HepG2 (cell line): ENCODE results near the gene BLCAP. TPM values are rescaled to one million over a fixed set of nuclear protein-coding genes. Genes with fewer than 3 reads are reported as not detected.

Experiments
- ATRX ChIP-seq: sonication (generic); formaldehyde crosslinking; IDR thresholded peaks from 2 replicates; pipeline ENCODE4 v1.4.0; 2020; ENCODE audit warnings: missing genetic modification reagents, borderline replicate concordance
- BRD4 ChIP-seq: sonication (generic); formaldehyde crosslinking; IDR thresholded peaks from 2 replicates; pipeline ENCODE4 v1.4.0; 2020; ENCODE audit warnings: missing genetic modification reagents
- CAMTA2 ChIP-seq: sonication (generic); formaldehyde crosslinking; IDR thresholded peaks from 2 replicates; pipeline ENCODE4 v1.4.0; 2020; ENCODE audit warnings: mild to moderate bottlenecking, missing genetic modification reagents, borderline replicate concordance
- SNRNP70 ChIP-seq: fragments of 200-400 bp; formaldehyde crosslinking; IDR thresholded peaks from 2 replicates; pipeline ENCODE4 v1.6.1; 2017; ENCODE audit warnings: mild to moderate bottlenecking, low read depth, low read length, moderate library complexity
- TOPORS ChIP-seq: sonication (generic); formaldehyde crosslinking; IDR thresholded peaks from 2 replicates; pipeline ENCODE4 v1.8.0; 2023; ENCODE audit warnings: mild to moderate bottlenecking, missing genetic modification reagents
- ZNF367 ChIP-seq: sonication (generic); formaldehyde crosslinking; IDR thresholded peaks from 2 replicates; pipeline ENCODE4 v1.4.0; 2020; ENCODE audit warnings: missing genetic modification reagents, borderline replicate concordance
- ZNF589 ChIP-seq: sonication (generic); formaldehyde crosslinking; conservative IDR thresholded peaks from 2 replicates; pipeline ENCODE4 v1.8.0; 2022; ENCODE audit warnings: mild to moderate bottlenecking, moderate library complexity, missing genetic modification reagents
- ZNF619 ChIP-seq: sonication (generic); formaldehyde crosslinking; IDR thresholded peaks from 2 replicates; pipeline ENCODE4 v1.4.0; 2020; ENCODE audit warnings: mild to moderate bottlenecking, missing genetic modification reagents
- ZNF781 ChIP-seq: sonication (generic); formaldehyde crosslinking; IDR thresholded peaks from 2 replicates; pipeline ENCODE4 v1.5.1; 2020; ENCODE audit warnings: borderline replicate concordance, mild to moderate bottlenecking, missing genetic modification reagents; ENCODE audit errors: not compliant biosample characterization
- ZNF792 ChIP-seq: IDR thresholded peaks from 2 replicates; pipeline ENCODE4 v1.6.1; 2016
- polyA plus RNA-seq, 8 experiments: library from polyadenylated mRNA; depleted of rRNA in 3 of 8; stranded (reverse) in 7 of 8; unstranded in 1 of 8; fragments of >200 nt; fragmentation: Illumina TruSeq in 4 of 8; extraction: Trizol in 4 of 8; gene quantifications; 2 replicates each; pipeline versions ENCODE4 v1.2.1 to v1.2.3, GENCODE V29; 2011 to 2016; ENCODE audit warnings: low read depth in 4 of 8, missing spikeins in 1 of 8, mixed read lengths in 1 of 8; ENCODE audit not compliant: insufficient read depth in 1 of 8
- total RNA-seq, 5 experiments: library from RNA; depleted of rRNA; stranded (reverse); fragments of >200 nt; fragmentation: Illumina TruSeq; extraction: Trizol; gene quantifications; 2 replicates each; pipeline ENCODE4 v1.2.3, GENCODE V29; 2016; ENCODE audit warnings: low read depth in 1 of 5
- TF ChIP-seq, protein P1 (sequence below): sonication (generic); formaldehyde crosslinking; IDR thresholded peaks from 2 replicates; pipeline ENCODE4 v1.8.0; 2022; ENCODE audit warnings: low read depth, missing genetic modification reagents
- TF ChIP-seq, protein P2 (sequence below): IDR thresholded peaks from 2 replicates; pipeline ENCODE4 v1.6.1; 2016; ENCODE audit warnings: mild to moderate bottlenecking, missing biosample characterization, missing genetic modification reagents
- TF ChIP-seq, protein P3 (sequence below): sonication (generic); formaldehyde crosslinking; IDR thresholded peaks from 2 replicates; pipeline ENCODE4 v1.4.0; 2020; ENCODE audit warnings: mild to moderate bottlenecking, missing genetic modification reagents
- TF ChIP-seq, protein P4 (sequence below): sonication (generic); formaldehyde crosslinking; IDR thresholded peaks from 2 replicates; pipeline ENCODE4 v1.5.0; 2020; ENCODE audit warnings: missing genetic modification reagents, mild to moderate bottlenecking, borderline replicate concordance
- TF ChIP-seq, protein P5 (sequence below): conservative IDR thresholded peaks from 2 replicates; pipeline ENCODE4 v1.6.1; 2018; ENCODE audit warnings: missing genetic modification reagents
- TF ChIP-seq, protein P6 (sequence below): sonication (generic); formaldehyde crosslinking; IDR thresholded peaks from 2 replicates; pipeline ENCODE4 v1.4.0; 2020; ENCODE audit warnings: low read depth, mild to moderate bottlenecking, missing genetic modification reagents
- TF ChIP-seq, protein P7 (sequence below): sonication (generic); formaldehyde crosslinking; IDR thresholded peaks from 2 replicates; pipeline ENCODE4 v1.5.0; 2020; ENCODE audit warnings: mild to moderate bottlenecking, missing genetic modification reagents
- TF ChIP-seq, protein P8 (sequence below): sonication (generic); formaldehyde crosslinking; IDR thresholded peaks from 2 replicates; pipeline ENCODE4 v1.5.1; 2020; ENCODE audit warnings: missing genetic modification reagents, mild to moderate bottlenecking, borderline replicate concordance

Gene BLCAP
- total and polyA plus RNA-seq, 2 of the 13 experiments (the other 11 are each of a cell fraction or from before 2014, with no cell fraction given): 52.4 to 86.8 TPM

DNA sequence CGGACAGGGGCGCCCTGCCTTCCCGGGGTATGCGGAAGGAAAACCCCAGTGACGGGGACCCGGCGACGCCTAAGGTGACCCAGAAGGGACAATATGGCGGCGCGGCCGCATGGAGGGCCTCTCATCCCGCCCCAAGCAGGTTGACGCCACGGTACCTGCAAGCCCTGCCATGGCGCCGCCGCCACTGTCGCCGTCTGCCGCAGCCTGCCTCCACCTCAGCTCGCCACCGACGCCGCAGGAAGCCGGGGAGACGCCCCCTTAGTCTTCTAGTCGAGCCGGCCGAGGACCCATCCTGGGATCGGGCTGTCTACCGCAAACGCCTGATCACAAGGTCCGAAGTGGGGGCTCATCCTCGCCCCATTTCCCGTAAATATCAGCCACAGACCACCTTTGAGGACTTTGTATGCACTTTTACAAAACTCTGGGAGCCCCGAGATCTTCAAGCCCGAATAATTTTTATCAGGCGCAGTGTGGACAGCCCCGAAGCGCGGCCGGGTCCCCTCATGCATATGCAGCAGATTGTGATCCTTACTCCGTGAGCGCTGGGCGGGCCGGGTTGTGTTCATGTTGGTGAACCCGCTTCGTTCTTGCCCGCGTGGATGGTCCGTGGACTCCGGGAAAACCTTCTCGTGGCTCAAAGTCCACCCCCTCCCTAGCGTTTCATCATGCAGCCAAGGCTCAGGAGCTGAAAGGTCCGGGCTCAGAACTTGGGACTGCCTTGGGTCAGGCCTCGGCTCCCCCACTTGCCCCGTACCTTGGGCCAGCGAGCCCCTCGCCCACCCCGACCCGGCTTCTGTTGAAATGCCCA, at the start of gene BLCAP (continued):
- peak; percentile 46; the same call in 1 of the 2 replicates for TF ChIP-seq CAMTA2
- no peak for TF ChIP-seq ATRX
- TF ChIP-seq ZNF589: peak; percentile 91; the same call in 1 of the 2 replicates
- TF ChIP-seq TOPORS (CRISPR knock-in tag): peak; percentile 89
- TF ChIP-seq, protein P1, sequence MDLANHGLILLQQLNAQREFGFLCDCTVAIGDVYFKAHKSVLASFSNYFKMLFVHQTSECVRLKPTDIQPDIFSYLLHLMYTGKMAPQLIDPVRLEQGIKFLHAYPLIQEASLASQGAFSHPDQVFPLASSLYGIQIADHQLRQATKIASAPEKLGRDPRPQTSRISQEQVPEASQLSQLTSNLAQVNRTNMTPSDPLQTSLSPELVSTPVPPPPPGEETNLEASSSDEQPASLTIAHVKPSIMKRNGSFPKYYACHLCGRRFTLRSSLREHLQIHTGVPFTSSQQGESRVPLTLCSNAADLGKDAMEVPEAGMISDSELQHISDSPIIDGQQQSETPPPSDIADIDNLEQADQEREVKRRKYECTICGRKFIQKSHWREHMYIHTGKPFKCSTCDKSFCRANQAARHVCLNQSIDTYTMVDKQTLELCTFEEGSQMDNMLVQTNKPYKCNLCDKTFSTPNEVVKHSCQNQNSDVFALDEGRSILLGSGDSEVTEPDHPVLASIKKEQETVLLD (CRISPR knock-in tag): peak; percentile 61
- TF ChIP-seq, protein P2, sequence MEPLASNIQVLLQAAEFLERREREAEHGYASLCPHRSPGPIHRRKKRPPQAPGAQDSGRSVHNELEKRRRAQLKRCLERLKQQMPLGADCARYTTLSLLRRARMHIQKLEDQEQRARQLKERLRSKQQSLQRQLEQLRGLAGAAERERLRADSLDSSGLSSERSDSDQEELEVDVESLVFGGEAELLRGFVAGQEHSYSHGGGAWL (CRISPR knock-in tag): peak; percentile 96
- TF ChIP-seq, protein P3, sequence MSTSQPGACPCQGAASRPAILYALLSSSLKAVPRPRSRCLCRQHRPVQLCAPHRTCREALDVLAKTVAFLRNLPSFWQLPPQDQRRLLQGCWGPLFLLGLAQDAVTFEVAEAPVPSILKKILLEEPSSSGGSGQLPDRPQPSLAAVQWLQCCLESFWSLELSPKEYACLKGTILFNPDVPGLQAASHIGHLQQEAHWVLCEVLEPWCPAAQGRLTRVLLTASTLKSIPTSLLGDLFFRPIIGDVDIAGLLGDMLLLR: peak; percentile 96
- peak; percentile 47; the same call in 1 of the 2 replicates for TF ChIP-seq ZNF619 (CRISPR knock-in tag)
- TF ChIP-seq SNRNP70: no peak
- TF ChIP-seq, protein P4, sequence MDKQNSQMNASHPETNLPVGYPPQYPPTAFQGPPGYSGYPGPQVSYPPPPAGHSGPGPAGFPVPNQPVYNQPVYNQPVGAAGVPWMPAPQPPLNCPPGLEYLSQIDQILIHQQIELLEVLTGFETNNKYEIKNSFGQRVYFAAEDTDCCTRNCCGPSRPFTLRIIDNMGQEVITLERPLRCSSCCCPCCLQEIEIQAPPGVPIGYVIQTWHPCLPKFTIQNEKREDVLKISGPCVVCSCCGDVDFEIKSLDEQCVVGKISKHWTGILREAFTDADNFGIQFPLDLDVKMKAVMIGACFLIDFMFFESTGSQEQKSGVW: peak; percentile 85; the same call in 1 of the 2 replicates
- peak; percentile 86 for TF ChIP-seq ZNF792
- TF ChIP-seq, protein P5, sequence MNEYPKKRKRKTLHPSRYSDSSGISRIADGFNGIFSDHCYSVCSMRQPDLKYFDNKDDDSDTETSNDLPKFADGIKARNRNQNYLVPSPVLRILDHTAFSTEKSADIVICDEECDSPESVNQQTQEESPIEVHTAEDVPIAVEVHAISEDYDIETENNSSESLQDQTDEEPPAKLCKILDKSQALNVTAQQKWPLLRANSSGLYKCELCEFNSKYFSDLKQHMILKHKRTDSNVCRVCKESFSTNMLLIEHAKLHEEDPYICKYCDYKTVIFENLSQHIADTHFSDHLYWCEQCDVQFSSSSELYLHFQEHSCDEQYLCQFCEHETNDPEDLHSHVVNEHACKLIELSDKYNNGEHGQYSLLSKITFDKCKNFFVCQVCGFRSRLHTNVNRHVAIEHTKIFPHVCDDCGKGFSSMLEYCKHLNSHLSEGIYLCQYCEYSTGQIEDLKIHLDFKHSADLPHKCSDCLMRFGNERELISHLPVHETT (CRISPR knock-in tag): peak; percentile 22; the same call in 1 of the 2 replicates
- TF ChIP-seq ZNF367 (CRISPR knock-in tag): no peak
- TF ChIP-seq, protein P6, sequence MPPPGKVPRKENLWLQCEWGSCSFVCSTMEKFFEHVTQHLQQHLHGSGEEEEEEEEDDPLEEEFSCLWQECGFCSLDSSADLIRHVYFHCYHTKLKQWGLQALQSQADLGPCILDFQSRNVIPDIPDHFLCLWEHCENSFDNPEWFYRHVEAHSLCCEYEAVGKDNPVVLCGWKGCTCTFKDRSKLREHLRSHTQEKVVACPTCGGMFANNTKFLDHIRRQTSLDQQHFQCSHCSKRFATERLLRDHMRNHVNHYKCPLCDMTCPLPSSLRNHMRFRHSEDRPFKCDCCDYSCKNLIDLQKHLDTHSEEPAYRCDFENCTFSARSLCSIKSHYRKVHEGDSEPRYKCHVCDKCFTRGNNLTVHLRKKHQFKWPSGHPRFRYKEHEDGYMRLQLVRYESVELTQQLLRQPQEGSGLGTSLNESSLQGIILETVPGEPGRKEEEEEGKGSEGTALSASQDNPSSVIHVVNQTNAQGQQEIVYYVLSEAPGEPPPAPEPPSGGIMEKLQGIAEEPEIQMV (CRISPR knock-in tag): peak; percentile 87
- TF ChIP-seq, protein P7, sequence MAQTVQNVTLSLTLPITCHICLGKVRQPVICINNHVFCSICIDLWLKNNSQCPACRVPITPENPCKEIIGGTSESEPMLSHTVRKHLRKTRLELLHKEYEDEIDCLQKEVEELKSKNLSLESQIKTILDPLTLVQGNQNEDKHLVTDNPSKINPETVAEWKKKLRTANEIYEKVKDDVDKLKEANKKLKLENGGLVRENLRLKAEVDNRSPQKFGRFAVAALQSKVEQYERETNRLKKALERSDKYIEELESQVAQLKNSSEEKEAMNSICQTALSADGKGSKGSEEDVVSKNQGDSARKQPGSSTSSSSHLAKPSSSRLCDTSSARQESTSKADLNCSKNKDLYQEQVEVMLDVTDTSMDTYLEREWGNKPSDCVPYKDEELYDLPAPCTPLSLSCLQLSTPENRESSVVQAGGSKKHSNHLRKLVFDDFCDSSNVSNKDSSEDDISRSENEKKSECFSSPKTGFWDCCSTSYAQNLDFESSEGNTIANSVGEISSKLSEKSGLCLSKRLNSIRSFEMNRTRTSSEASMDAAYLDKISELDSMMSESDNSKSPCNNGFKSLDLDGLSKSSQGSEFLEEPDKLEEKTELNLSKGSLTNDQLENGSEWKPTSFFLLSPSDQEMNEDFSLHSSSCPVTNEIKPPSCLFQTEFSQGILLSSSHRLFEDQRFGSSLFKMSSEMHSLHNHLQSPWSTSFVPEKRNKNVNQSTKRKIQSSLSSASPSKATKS (CRISPR knock-in tag): peak; percentile 76; the same call in 1 of the 2 replicates
- TF ChIP-seq, protein P8, sequence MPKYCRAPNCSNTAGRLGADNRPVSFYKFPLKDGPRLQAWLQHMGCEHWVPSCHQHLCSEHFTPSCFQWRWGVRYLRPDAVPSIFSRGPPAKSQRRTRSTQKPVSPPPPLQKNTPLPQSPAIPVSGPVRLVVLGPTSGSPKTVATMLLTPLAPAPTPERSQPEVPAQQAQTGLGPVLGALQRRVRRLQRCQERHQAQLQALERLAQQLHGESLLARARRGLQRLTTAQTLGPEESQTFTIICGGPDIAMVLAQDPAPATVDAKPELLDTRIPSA: peak; percentile 13; the same call in 1 of the 2 replicates
- peak; percentile 88 for TF ChIP-seq BRD4 (CRISPR knock-in tag)
- peak; percentile 87 for TF ChIP-seq ZNF781
